Cardiac fibroblast (primary cell): ENCODE data around the gene XYLT2.

Source experiments
- DNase-seq, 2 donors: peaks; one replicate each; pipeline versions ENCODE4 v3.0.0 to v3.0.0-alpha.2; 2010; ENCODE audit warnings: low read depth in 2 of 2
- H3K4me3 ChIP-seq, 2 donors: replicated peaks in 1 of 2; 1 replicate in 1 of 2; 2 replicates in 1 of 2; pipeline ENCODE4 v1.5.1; 2011; ENCODE audit warnings: low read depth in 2 of 2, low read length in 2 of 2, mild to moderate bottlenecking in 2 of 2, moderate library complexity in 1 of 2
- TF ChIP-seq, protein P1 (sequence below): IDR thresholded peaks from one replicate; pipeline ENCODE4 v1.5.1; 2011; ENCODE audit warnings: low read depth, mild to moderate bottlenecking, low read length, inconsistent platforms

The XYLT2 gene

GRCh38 chr17:50364061-50364458, 18.1 kb downstream of the XYLT2 start:
- DNase-seq = no peak
- TF ChIP-seq, protein P1, sequence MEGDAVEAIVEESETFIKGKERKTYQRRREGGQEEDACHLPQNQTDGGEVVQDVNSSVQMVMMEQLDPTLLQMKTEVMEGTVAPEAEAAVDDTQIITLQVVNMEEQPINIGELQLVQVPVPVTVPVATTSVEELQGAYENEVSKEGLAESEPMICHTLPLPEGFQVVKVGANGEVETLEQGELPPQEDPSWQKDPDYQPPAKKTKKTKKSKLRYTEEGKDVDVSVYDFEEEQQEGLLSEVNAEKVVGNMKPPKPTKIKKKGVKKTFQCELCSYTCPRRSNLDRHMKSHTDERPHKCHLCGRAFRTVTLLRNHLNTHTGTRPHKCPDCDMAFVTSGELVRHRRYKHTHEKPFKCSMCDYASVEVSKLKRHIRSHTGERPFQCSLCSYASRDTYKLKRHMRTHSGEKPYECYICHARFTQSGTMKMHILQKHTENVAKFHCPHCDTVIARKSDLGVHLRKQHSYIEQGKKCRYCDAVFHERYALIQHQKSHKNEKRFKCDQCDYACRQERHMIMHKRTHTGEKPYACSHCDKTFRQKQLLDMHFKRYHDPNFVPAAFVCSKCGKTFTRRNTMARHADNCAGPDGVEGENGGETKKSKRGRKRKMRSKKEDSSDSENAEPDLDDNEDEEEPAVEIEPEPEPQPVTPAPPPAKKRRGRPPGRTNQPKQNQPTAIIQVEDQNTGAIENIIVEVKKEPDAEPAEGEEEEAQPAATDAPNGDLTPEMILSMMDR = no peak
- H3K4me3 ChIP-seq = no peak overlapping the region

DNA sequence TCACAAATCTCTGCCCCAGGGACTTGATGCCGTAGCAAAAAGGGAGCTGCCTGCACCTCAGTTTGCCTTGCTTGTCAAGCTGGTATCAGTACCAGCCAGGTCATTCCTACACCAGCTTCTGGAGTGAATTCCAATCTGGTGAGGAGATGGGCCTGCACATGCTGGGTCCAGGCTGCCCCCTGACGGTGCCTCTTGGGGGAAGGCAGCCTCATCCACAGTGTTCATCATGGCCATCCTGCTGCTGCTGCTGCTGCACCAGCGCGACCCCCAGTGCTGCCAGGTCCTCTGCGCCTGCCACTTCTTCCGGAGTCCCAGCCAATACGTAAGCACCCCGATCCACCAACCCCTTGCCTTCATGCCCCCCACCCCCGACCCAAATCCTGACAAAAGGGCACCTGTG, 18.8 kb downstream of the XYLT2 start:
- peak in 1 of 2 donors; percentile 42 for DNase-seq
- no peak overlapping the region for H3K4me3 ChIP-seq
- TF ChIP-seq, protein P1 = peak; percentile 4

- TF ChIP-seq, protein P1 = no peak
- no peak for DNase-seq
- no peak overlapping the region for H3K4me3 ChIP-seq
Measured at GRCh38 chr17:50365165-50365564, 19.2 kb downstream of the XYLT2 start.

DNA sequence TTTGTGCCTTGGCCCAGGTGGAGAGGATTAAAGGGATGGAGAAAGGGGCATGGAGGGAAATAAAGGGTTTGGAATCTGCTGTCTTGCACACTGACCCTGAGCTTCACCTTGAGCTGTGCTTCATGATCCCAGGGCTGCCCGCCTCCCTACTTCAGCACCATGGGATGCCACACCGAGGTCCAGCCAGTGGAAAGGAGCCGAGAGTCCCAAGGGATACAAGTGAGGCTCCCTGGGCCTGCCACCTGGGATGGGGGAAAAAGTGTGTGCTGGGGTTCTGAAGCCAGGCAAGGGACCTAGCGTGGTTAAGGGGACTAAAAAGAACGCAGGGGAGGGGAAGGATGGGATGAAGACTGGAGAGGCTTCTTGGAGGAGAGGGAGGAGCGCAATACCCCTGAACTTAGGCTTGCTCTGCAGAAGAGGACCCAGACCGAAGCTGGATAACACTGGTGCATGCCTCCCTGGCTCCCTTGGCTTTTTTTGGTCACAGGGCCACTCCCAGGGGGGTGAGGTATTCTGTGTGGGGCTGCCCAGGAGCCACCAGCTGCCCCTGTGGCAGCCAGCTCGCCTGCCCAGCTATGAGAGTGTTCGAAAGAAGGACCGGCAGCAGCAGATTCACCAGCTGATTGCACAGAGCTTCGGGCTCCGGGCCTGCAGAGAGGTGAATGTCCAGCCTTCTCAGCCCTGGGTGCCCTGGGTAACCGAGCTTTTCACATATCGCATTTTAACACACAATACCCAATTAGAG, 19.9 kb downstream of the XYLT2 start:
- no peak overlapping the region for H3K4me3 ChIP-seq
- TF ChIP-seq, protein P1 = no peak

GRCh38 chr17:50367401-50367800, 21.5 kb downstream of the XYLT2 start:
- H3K4me3 ChIP-seq = no peak overlapping the region
- no peak for DNase-seq
- TF ChIP-seq, protein P1 = no peak

More for the DNA sequence above, 19.9 kb downstream of the XYLT2 start:
- DNase-seq = no peak

DNA sequence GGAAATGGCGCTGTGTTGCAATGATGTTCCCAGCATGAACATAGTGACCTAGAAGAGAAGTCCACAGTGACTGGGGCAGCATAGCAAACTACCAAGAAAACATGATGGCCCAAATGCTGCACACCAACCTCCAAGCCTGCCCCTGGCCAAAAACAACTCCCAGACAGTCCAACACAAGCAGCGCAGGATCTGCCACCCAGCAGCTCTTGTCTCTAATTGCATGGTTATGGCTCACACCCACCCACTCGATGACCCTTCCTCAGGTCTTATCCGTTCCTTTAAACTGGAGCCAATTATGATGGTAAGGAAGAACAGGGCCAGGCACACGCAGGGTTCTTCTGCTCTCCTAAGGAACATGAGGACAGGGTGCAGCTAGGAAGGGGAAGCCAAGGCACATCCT, 24.1 kb downstream of the XYLT2 start:
- H3K4me3 ChIP-seq = no peak overlapping the region
- TF ChIP-seq, protein P1 = no peak
- DNase-seq = no peak

DNA sequence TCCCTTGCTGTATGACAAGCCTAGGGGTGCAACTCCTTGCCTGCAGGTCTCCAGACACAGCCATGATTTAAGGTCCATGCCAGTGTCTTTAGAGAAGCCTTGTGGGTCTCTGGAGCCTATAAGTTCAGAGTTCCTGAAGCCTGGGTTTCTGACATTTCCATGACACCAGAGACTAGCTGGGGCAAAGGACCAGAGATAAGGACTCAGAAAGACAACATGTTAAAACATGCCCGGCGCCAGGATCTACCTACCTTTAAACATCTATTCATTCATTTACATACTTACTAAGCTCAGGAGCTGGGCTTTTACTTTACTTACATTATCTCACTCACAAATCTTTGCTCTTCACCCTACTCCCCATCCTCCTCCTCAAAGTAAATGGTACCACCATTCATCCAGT, 25.6 kb downstream of the XYLT2 start:
- H3K4me3 ChIP-seq = no peak overlapping the region
- TF ChIP-seq, protein P1 = no peak
- DNase-seq = no peak
